Measurements from ENCODE around the gene GGT5.
"Not testable (repeated sequence)": the region's sequence is repeated elsewhere in the genome, so short reads cannot be mapped to it uniquely, and the experiment has no call there.

DNA sequence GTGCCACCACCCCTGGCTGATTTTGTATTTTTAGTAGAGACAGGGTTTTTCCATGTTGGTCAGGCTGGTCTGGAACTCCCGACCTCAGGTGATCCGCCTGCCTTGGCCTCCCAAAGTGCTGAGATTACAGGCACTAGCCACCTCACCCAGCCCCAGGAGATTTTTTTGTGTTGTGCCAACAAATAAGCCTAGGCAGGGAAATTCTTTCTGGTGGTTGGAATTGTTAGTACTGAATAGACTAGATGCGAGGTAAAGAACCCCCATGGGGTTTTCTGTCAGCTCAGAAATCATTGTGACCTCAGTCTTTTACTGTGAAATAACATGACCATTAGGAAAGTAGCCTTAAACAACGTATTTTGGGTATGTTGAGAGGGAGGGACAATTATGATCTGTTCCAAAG, 29.0 kb upstream of the GGT5 start:
- TF ChIP-seq SPI1, POLR2AphosphoS5, POLR2A, TAF1 (IDR thresholded peaks at IDR 0.05; ENCODE audit: low read depth, low read length): not testable (repeated sequence)

Data from GM12891 (cell line).